Smooth muscle cell (in vitro differentiated cells): Measurements from ENCODE around the gene SIK2. TPM values are rescaled to one million over a fixed set of nuclear protein-coding genes. Genes with fewer than 3 reads are reported as not detected.

Source experiments
- DNase-seq: peaks from one replicate; lab custom pipeline; 2025; ENCODE audit not compliant: unreplicated experiment; lab: John Stamatoyannopoulos, UW
- H2AFZ ChIP-seq: fragments of 200-600 bp; sonication (generic); 2 replicates; pipeline ENCODE4 v1.6.0; 2016; ENCODE audit warnings: antibody characterized with exemption, low read depth, mild to moderate bottlenecking
- H3F3A ChIP-seq: fragments of 200-600 bp; sonication (generic); 2 replicates; pipeline ENCODE4 v1.6.0; 2017; ENCODE audit warnings: antibody characterized with exemption, low read depth
- H3K27ac ChIP-seq: fragments of 200-600 bp; sonication (generic); 2 replicates; pipeline ENCODE4 v1.5.1; 2016; ENCODE audit warnings: low read depth, mild to moderate bottlenecking
- H3K27me3 ChIP-seq: fragments of 200-600 bp; sonication (generic); 2 replicates; pipeline ENCODE4 v1.6.1; 2016; ENCODE audit warnings: low read depth, mild to moderate bottlenecking
- H3K36me3 ChIP-seq: fragments of 200-600 bp; sonication (generic); 2 replicates; pipeline ENCODE4 v1.5.1; 2016; ENCODE audit warnings: low read depth
- H3K4me1 ChIP-seq: fragments of 200-600 bp; sonication (generic); 2 replicates; pipeline ENCODE4 v1.5.1; 2016; ENCODE audit warnings: low read depth
- H3K4me2 ChIP-seq: fragments of 200-600 bp; sonication (generic); 2 replicates; pipeline ENCODE4 v1.6.0; 2016; ENCODE audit warnings: mild to moderate bottlenecking
- H3K4me3 ChIP-seq: fragments of 200-600 bp; sonication (generic); 2 replicates; pipeline ENCODE4 v1.5.1; 2016; ENCODE audit warnings: mild to moderate bottlenecking
- H3K79me2 ChIP-seq: fragments of 200-600 bp; sonication (generic); 2 replicates; pipeline ENCODE4 v1.6.0; 2016; ENCODE audit warnings: low read depth, mild to moderate bottlenecking
- H3K9ac ChIP-seq: fragments of 200-600 bp; sonication (generic); 2 replicates; pipeline ENCODE4 v1.6.0; 2016; ENCODE audit warnings: low read depth
- H3K9me3 ChIP-seq: fragments of 200-600 bp; sonication (generic); replicated peaks from 2 replicates; pipeline ENCODE4 v1.5.1; 2016; ENCODE audit warnings: low read depth
- H4K20me1 ChIP-seq: fragments of 200-600 bp; sonication (generic); 2 replicates; pipeline ENCODE4 v1.6.0; 2016; ENCODE audit warnings: low read depth
- CTCF ChIP-seq: fragments of 200-600 bp; sonication (generic); IDR thresholded peaks from 2 replicates; pipeline ENCODE4 v1.5.1; 2017; ENCODE audit warnings: borderline replicate concordance, mild to moderate bottlenecking, antibody characterized with exemption; ENCODE audit not compliant: insufficient read depth, poor library complexity, severe bottlenecking
- WGBS: methylation state at CpG from one replicate; pipeline ENCODE4 v1.1.7; 2016; ENCODE audit warnings: low lambda C conversion rate; 5-methylcytosine and 5-hydroxymethylcytosine counted together
- polyA plus RNA-seq: library from polyadenylated mRNA; unstranded; fragments of >200 nt; fragmentation: Nextera tagmentation; extraction: Ambion mirVana; gene quantifications from 2 replicates; pipeline ENCODE4 v1.2.1, GENCODE V29; 2016
- total RNA-seq: library from RNA; depleted of rRNA; stranded (reverse); fragments of >200 nt; gene quantifications from 2 replicates; pipeline ENCODE4 v1.2.3, GENCODE V29; 2014

The SIK2 gene
- total and polyA plus RNA-seq, 2 experiments from 2014 or later: 1.9 to 14.1 TPM

- Histone ChIP-seq H4K20me1 (peaks cover 41% of the 10 kb centered on the region), H3K79me2 (peaks cover 31% of the 10 kb centered on the region), H3K9me3 (no peaks in the 10 kb centered on the region), H3K27ac (no peak overlapping the region), H3K36me3 (no peaks in the 10 kb centered on the region), H3K4me3 (no peak overlapping the region), H3K4me1 (peaks cover 33% of the 10 kb centered on the region), H3K9ac (no peak overlapping the region), H3K4me2 (no peak overlapping the region), H3F3A (peaks cover 7% of the 10 kb centered on the region), H3K27me3 (no peaks in the 10 kb centered on the region), H2AFZ (no peak overlapping the region)
- DNase-seq: no peak
- no peak for TF ChIP-seq CTCF
- 95% methylated on average over 4 of the region's 4 CpGs for WGBS
Measured at GRCh38 chr11:111637885-111638284, 35.6 kb downstream of the SIK2 start.

GRCh38 chr11:111639226-111639925, 37.1 kb downstream of the SIK2 start:
- DNase-seq: no peak
- WGBS: 100% methylated on average over 1 of the region's 1 CpG
- no peaks in the 10 kb centered on the region for H3K36me3 ChIP-seq
- peaks cover 34% of the 10 kb centered on the region for H4K20me1 ChIP-seq
- no peak overlapping the region for H2AFZ ChIP-seq
- no peaks in the 10 kb centered on the region for H3K9me3 ChIP-seq
- peaks cover 34% of the 10 kb centered on the region for H3K79me2 ChIP-seq
- peaks cover 2% of the 10 kb centered on the region for H3F3A ChIP-seq
- no peak overlapping the region for H3K4me3 ChIP-seq
- TF ChIP-seq CTCF: no peak
- H3K4me2 ChIP-seq: no peak overlapping the region
- peaks cover 19% of the 10 kb centered on the region for H3K4me1 ChIP-seq
- H3K27ac ChIP-seq: no peak overlapping the region
- H3K9ac ChIP-seq: no peak overlapping the region
- H3K27me3 ChIP-seq: no peaks in the 10 kb centered on the region

- H3K79me2 ChIP-seq: peaks cover 24% of the 10 kb centered on the region
- 100% methylated on average over 2 of the region's 2 CpGs for WGBS
Measured at GRCh38 chr11:111641339-111642015, 39.2 kb downstream of the SIK2 start.

More at GRCh38 chr11:111641339-111642015, 39.2 kb downstream of the SIK2 start:
- Histone ChIP-seq H3K4me1 (peaks cover 4% of the 10 kb centered on the region), H2AFZ (no peak overlapping the region), H3K4me2 (no peak overlapping the region), H3K9me3 (no peaks in the 10 kb centered on the region), H3K4me3 (no peak overlapping the region), H3F3A (no peaks in the 10 kb centered on the region), H3K27me3 (no peaks in the 10 kb centered on the region), H3K9ac (no peak overlapping the region), H3K27ac (no peak overlapping the region), H4K20me1 (peaks cover 30% of the 10 kb centered on the region), H3K36me3 (no peaks in the 10 kb centered on the region)
- no peak for DNase-seq
- no peak for TF ChIP-seq CTCF
